ENCODE results near the gene EOLA1. TPM values are rescaled to one million over a fixed set of nuclear protein-coding genes. Genes with fewer than 3 reads are reported as not detected.
"Not testable (repeated sequence)": the region's sequence is repeated elsewhere in the genome, so short reads cannot be mapped to it uniquely, and the experiment has no call there.

Gene EOLA1
- total RNA-seq, 4 donors from 2014 or later = 3.9 to 13.4 (median 11.5) TPM

DNA sequence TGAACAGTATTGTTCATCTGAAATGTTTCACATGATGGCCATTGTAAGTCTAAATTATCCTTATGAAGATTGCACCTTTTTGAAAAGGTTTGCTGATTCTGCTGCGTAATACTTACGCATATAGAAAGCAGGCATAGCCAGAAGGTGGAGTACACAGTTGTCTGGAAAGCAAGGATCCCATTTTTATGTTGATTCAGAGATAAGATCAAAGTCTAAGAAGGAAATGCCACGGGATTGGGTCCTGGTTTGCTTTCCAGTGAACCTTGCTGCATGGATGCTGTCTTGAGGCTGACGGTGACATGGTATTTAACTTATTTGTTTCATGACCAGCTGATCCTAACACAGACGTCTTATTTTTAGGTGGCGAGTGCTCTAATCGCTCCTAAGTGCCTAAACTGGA lies 31.0 kb downstream of the EOLA1 start:
- DNase-seq (ENCODE audit: low spot score in 2 of 2) = peak in 1 of 2 donors; percentile 31
- H3K4me3 ChIP-seq (ENCODE audit: low read depth, poor library complexity, severe bottlenecking) = no peak overlapping the region
- TF ChIP-seq POLR2A (IDR thresholded peaks at IDR 0.05) = no peak
- TF ChIP-seq, protein P1, sequence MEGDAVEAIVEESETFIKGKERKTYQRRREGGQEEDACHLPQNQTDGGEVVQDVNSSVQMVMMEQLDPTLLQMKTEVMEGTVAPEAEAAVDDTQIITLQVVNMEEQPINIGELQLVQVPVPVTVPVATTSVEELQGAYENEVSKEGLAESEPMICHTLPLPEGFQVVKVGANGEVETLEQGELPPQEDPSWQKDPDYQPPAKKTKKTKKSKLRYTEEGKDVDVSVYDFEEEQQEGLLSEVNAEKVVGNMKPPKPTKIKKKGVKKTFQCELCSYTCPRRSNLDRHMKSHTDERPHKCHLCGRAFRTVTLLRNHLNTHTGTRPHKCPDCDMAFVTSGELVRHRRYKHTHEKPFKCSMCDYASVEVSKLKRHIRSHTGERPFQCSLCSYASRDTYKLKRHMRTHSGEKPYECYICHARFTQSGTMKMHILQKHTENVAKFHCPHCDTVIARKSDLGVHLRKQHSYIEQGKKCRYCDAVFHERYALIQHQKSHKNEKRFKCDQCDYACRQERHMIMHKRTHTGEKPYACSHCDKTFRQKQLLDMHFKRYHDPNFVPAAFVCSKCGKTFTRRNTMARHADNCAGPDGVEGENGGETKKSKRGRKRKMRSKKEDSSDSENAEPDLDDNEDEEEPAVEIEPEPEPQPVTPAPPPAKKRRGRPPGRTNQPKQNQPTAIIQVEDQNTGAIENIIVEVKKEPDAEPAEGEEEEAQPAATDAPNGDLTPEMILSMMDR (IDR thresholded peaks at IDR 0.05) = no peak
- intact Hi-C loops (cut with DNase I; ENCODE audit: low total_unique reads) = no loop called here
- 73 to 86% methylated on average over 7 of the region's 7 CpGs for WGBS, 2 donors

DNA sequence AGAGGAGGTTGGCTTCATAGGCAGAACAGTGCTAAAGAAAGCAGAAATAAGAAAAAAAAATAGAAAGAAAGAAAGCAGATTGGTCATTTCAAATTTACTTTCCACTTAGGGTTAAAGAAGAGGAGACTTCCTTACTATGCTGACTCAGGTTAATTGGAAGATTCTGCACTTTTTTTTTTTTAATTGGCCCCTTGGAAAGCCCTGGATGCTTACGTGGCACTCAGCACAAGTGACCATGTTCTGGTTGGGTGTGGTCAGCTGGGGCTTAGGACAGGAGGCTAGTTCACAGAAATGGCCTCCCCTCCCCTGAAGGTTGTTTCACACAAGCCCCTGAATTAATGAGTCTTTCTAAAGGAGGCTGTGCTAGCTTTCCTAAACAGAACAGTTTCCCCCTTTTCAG lies 31.9 kb downstream of the EOLA1 start:
- intact Hi-C loops (cut with DNase I; ENCODE audit: low total_unique reads) = no loop called here
- WGBS, 2 donors = 8 to 29% methylated on average over 1 of the region's 1 CpG
- no peak for DNase-seq (ENCODE audit: low spot score in 2 of 2)
- TF ChIP-seq, protein P1 (IDR thresholded peaks at IDR 0.05) = no peak
- TF ChIP-seq POLR2A (IDR thresholded peaks at IDR 0.05) = no peak
- no peak overlapping the region for H3K4me3 ChIP-seq (ENCODE audit: low read depth, poor library complexity, severe bottlenecking)

DNA sequence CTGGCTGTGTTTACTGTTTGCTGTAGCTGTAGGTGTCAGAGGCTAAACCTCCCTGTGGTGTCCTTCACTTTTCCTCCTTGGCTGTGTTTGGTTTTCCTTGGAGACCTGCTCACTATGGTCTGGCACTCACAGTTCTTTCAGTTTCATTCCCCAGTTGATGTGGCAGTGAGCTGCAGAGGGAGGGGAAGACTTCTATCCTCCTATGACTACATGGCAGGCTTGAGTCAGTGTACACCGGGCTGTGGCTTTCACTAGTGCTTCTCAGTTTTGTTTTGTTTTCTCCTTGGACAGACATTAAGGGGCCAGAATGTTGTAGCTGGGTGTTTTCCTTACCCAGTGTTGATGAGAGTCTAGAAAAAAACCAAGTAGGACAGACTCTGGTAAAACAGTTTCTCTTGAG lies 32.6 kb downstream of the EOLA1 start:
- no CpG with 5 or more reads among the region's 1 CpG for WGBS, 2 donors
- H3K4me3 ChIP-seq (ENCODE audit: low read depth, poor library complexity, severe bottlenecking); DNase-seq (ENCODE audit: low spot score in 2 of 2); intact Hi-C loops (cut with DNase I; ENCODE audit: low total_unique reads): not testable (repeated sequence)

DNA sequence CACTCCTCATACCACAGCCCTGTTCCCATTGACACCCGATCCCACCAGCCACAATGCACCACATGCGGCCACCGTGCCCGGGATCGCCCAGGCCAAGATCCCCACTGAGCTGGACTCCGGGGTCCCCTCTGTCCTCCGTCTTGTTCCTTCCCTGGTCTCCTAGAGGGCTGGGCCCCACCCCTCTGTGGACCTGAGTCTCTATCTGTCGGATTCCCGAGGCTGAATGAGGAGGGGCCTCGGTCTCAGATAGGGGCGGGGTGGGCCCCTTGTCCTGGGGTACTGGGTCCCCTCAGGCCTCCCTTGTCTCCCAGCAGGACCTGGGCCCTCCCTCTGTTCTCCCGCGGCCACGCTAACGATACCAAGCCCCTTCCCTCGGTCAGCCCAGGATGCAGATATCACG lies 44.8 kb downstream of the EOLA1 start:
- WGBS, 2 donors = 86% methylated on average over 4 of the region's 17 CpGs; no CpG with 5 or more reads in 1 of the 2 donors

DNA sequence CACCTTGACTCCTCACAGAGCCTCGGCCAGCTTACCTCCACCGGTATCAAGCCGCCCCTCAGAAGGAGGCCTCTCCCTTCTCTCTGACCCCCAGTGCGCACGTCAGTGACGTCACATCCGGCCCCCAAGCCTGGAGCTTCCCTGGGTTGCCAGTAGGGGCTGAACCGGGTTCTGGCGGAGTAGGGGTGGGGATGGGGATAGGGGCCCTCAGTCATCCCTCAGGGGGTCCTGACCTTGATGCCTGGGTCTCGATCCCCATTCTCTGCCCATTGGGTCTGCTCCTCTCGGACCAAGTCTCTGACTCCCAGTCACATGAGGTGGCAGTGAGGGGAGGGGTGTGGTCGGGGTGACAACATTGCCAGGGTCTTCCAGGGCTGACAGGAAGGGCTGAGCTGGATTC lies 46.5 kb downstream of the EOLA1 start, which contains the start of gene MAGEA9B:
MAGEA9B (minus strand) TSS at position 101 of the 400 bp plus-strand sequence. CDS start 4,280 bp downstream, outside the sequence.
- DNase-seq (ENCODE audit: low spot score in 2 of 2); intact Hi-C loops (cut with DNase I; ENCODE audit: low total_unique reads); H3K4me3 ChIP-seq (ENCODE audit: low read depth, poor library complexity, severe bottlenecking): not testable (repeated sequence)
- no CpG with 5 or more reads among the region's 12 CpGs for WGBS, 2 donors

More for the DNA sequence above, 44.8 kb downstream of the EOLA1 start:
- H3K4me3 ChIP-seq (ENCODE audit: low read depth, poor library complexity, severe bottlenecking); intact Hi-C loops (cut with DNase I; ENCODE audit: low total_unique reads): not testable (repeated sequence)
- peak in 1 of 2 donors; percentile 52 for DNase-seq (ENCODE audit: low spot score in 2 of 2)

DNA sequence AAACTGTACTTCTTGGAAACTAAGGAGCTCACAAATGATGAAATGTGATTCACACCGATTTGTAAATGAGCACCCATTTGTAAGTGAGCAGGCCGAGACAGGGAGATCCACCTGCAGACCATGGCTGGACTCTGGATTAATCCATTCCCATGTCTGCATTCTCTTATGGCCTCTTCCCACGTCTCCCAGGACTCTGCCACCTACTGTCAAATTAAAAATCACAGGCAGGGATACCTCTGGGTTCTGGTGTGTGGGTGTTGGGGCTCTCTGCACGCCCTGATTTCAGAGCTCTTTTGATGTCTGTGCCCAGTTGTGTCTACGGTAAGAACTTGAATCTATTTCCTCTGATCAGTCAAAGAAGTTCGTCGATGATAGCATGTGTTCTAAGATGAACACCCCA lies 50.2 kb downstream of the EOLA1 start:
- no CpG with 5 or more reads among the region's 7 CpGs for WGBS, 2 donors
- intact Hi-C loops (cut with DNase I; ENCODE audit: low total_unique reads) = not testable (repeated sequence)

DNA sequence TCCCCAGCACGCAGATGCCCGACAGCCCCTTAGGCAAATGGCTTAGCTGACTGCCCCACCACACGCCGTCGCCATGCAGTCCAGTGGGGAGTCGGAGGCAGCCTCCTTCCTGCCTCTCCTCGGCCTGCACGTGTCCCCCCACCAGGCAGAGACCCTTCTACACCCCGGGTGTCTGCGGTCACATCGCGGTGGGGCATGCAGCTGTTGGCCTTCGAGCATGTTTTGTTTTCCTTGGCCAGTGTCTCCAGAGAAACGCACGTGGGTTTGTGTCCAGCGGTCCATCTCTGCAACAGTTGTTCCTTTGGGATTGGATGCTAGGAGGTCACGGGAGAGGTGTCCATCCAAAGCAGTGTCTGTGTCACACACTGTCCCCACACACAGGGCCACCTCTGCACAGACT lies 54.4 kb downstream of the EOLA1 start, which contains the start of gene HSFX2:
HSFX2 (minus strand) TSS at position 101 of the 400 bp plus-strand sequence. CDS start 614 bp downstream, outside the sequence.
- WGBS, 2 donors = no CpG with 5 or more reads among the region's 17 CpGs
- intact Hi-C loops (cut with DNase I; ENCODE audit: low total_unique reads); DNase-seq (ENCODE audit: low spot score in 2 of 2); H3K4me3 ChIP-seq (ENCODE audit: low read depth, poor library complexity, severe bottlenecking): not testable (repeated sequence)

More for the DNA sequence above, 50.2 kb downstream of the EOLA1 start:
- not testable (repeated sequence) for DNase-seq (ENCODE audit: low spot score in 2 of 2); H3K4me3 ChIP-seq (ENCODE audit: low read depth, poor library complexity, severe bottlenecking)

DNA sequence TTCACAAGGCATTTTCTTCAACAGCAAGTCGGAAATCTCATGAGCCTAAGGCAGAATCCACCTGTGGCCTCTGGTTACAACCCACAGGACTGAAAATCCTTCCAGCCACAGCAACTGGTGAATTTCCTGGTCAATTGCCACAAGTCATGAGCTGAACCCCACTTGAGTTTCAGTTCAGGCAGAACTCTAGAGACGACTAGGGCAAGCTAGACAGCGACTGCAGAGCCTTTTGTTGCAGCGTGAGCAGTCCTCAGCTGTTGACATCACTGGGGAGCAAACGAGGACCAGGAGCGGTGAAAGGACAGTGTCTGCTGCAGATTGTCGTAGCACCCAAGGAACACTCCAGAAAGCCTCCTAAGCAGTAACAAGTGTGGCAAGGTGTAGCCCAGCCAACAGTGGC lies 55.1 kb downstream of the EOLA1 start:
- H3K4me3 ChIP-seq (ENCODE audit: low read depth, poor library complexity, severe bottlenecking); DNase-seq (ENCODE audit: low spot score in 2 of 2); intact Hi-C loops (cut with DNase I; ENCODE audit: low total_unique reads): not testable (repeated sequence)
- WGBS, 2 donors = no CpG with 5 or more reads among the region's 7 CpGs

Other genes starting within 250 kb of the EOLA1 start
- 10 to 100 TPM; 57.2 to 79.5 (median 70.7) TPM for gene IDS, start 35.7 kb upstream of the EOLA1 start, total RNA-seq
- gene HSFX3, start 8.9 kb downstream of the EOLA1 start, total RNA-seq = not detected
- gene MAGEA9B, start 46.4 kb downstream of the EOLA1 start, total RNA-seq = not detected
- gene HSFX2, start 54.3 kb downstream of the EOLA1 start, total RNA-seq = not detected
- 10 to 100 TPM; 18.5 to 28.8 (median 22.1) TPM for gene TMEM185A, start 90.8 kb downstream of the EOLA1 start, total RNA-seq
- gene MAGEA11, start 171.0 kb downstream of the EOLA1 start, total RNA-seq = under 1 TPM in 1 of 4 donors, not detected in 3; 0.13 TPM
- gene HSFX1, start 233.1 kb downstream of the EOLA1 start, total RNA-seq = 1 to 10 TPM in 3 of 4 donors, not detected in 1; 2.1 to 2.6 (median 2.2) TPM
- not detected for gene MAGEA9, start 240.9 kb downstream of the EOLA1 start, total RNA-seq